IgD-negative memory B cell (primary cell): Measurements from ENCODE around the gene DYNLL2. TPM values are rescaled to one million over a fixed set of nuclear protein-coding genes. Genes with fewer than 3 reads are reported as not detected.
"Not testable (repeated sequence)": the region's sequence is repeated elsewhere in the genome, so short reads cannot be mapped to it uniquely, and the experiment has no call there.

Experiments used
- H3K27ac Mint-ChIP-seq, 3 donors: one replicate each; pipeline ENCODE4 v1.8.0; 2020 to 2022; ENCODE audit warnings: mild to moderate bottlenecking in 3 of 3, mixed read lengths in 3 of 3, moderate library complexity in 1 of 3
- H3K27me3 Mint-ChIP-seq: one replicate; pipeline ENCODE4 v1.8.0; 2021; ENCODE audit warnings: mixed read lengths
- H3K36me3 Mint-ChIP-seq: one replicate; pipeline ENCODE4 v1.8.0; 2020; ENCODE audit warnings: mild to moderate bottlenecking, mixed read lengths
- H3K4me1 Mint-ChIP-seq, 3 donors: one replicate each; pipeline ENCODE4 v1.8.0; 2020 to 2022; ENCODE audit warnings: mixed read lengths in 3 of 3, mild to moderate bottlenecking in 1 of 3
- H3K4me3 Mint-ChIP-seq, 4 donors: one replicate each; pipeline ENCODE4 v1.8.0; 2020 to 2022; ENCODE audit warnings: mild to moderate bottlenecking in 4 of 4, mixed read lengths in 4 of 4, moderate library complexity in 3 of 4
- H3K9me3 Mint-ChIP-seq, 3 donors: one replicate each; pipeline ENCODE4 v1.8.0; 2020 to 2021; ENCODE audit warnings: mixed read lengths in 3 of 3, mild to moderate bottlenecking in 1 of 3
- polyA plus RNA-seq: library from polyadenylated mRNA; unstranded; fragments of 300-500 nt; fragmentation: Illumina TruSeq; gene quantifications from one replicate; pipeline ENCODE4 v1.2.3, GENCODE V29; 2021

The DYNLL2 gene
- polyA plus RNA-seq, 1 donor from 2014 or later = 0.55 TPM

DNA sequence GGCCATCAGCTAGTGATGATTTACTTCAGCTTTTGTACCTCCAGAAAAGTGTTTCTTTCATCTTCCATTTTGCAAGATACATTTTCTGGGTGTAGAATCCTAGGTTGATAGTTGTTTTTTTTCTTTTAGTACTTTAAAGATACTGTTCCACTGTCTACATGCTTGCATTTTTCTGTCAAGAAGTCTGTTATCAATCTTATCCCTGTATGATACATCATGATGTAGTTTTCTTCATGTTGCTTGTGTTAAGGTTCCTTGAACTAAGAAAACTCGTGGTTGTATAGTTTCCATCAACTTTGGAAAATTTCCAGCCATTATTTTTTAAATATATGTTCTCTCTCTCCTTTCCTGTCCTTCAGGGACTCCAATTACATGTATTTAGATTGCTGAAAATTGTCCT, 24.1 kb downstream of the DYNLL2 start:
- peaks cover 1% of the 10 kb centered on the region for H3K27me3 Mint-ChIP-seq
- no peaks in the 10 kb centered on the region for H3K9me3 Mint-ChIP-seq
- no peaks in the 10 kb centered on the region for H3K4me1 Mint-ChIP-seq
- no peak overlapping the region for H3K4me3 Mint-ChIP-seq
- H3K36me3 Mint-ChIP-seq = no peaks in the 10 kb centered on the region
- H3K27ac Mint-ChIP-seq = no peak overlapping the region

DNA sequence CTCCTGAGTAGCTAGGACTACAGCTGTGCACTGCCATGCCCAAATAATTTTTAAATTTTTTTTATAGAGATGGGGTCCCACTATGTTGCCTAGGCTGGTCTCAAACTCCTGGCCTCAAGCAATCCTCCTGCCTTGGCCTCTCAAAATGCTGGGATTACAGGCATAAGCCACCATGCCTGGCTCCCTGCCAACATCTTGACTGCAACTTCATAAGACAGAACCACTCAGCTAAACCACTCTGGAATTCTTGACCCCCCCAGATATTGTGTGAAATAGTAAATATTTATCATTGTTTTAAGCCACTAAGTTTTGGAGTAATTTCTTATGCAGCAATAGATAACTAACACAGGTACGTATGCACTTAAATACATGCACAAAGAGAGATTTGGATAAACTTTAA, 26.0 kb downstream of the DYNLL2 start:
- Mint-ChIP-seq H3K27me3 (peaks cover 1% of the 10 kb centered on the region), H3K4me3 (no peak overlapping the region), H3K4me1 (peaks cover 0 to 4% (median 0%) of the 10 kb centered on the region in 3 donors), H3K36me3 (no peaks in the 10 kb centered on the region), H3K27ac (no peak overlapping the region), H3K9me3 (no peaks in the 10 kb centered on the region)

DNA sequence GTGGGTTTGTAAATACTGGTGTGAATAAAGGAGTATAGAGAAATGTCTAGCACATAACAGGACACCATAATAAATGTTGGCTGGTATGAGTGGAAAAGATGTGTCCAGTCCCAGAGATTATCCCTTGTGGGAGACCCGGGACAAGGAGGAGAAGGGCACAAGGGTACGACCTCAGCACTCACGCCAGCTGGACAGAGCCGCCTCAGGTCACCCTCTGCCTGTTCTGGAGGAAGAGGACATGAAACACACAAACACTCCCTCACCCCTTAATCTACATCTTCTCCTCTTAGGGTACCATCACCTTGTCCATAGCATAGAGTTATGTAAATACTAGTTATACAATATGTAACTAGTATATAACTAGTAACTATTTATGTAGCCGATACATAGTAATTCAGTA, 26.8 kb downstream of the DYNLL2 start:
- Mint-ChIP-seq H3K4me3 (no peak overlapping the region), H3K36me3 (no peaks in the 10 kb centered on the region), H3K27me3 (peaks cover 6% of the 10 kb centered on the region), H3K9me3 (no peaks in the 10 kb centered on the region), H3K4me1 (peaks cover 0 to 4% (median 0%) of the 10 kb centered on the region in 3 donors), H3K27ac (no peak overlapping the region)

DNA sequence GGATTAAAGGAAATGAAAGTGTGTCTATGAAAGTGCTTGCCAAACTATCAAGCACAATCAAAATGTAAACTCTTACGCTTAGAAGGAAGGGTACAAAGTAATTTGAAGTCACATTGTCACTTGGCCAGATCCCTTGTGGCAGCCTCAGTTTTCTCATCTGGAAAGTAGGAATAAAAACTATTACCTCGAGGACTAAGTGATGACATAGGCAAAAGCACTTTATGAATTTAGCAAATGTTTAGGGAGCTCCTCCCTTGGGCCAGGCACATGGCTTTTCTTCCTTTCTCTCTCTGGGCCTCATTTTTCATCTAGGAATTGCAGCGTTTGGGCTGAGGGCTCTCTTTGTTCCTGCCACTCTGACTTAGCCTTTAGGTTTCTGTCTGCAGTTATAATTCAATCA, 28.5 kb downstream of the DYNLL2 start:
- peaks cover 12% of the 10 kb centered on the region for H3K27me3 Mint-ChIP-seq
- no peaks in the 10 kb centered on the region for H3K36me3 Mint-ChIP-seq
- H3K9me3 Mint-ChIP-seq = no peaks in the 10 kb centered on the region
- no peak overlapping the region for H3K27ac Mint-ChIP-seq
- H3K4me1 Mint-ChIP-seq = peaks cover 0 to 4% (median 0%) of the 10 kb centered on the region in 3 donors
- no peak overlapping the region for H3K4me3 Mint-ChIP-seq

DNA sequence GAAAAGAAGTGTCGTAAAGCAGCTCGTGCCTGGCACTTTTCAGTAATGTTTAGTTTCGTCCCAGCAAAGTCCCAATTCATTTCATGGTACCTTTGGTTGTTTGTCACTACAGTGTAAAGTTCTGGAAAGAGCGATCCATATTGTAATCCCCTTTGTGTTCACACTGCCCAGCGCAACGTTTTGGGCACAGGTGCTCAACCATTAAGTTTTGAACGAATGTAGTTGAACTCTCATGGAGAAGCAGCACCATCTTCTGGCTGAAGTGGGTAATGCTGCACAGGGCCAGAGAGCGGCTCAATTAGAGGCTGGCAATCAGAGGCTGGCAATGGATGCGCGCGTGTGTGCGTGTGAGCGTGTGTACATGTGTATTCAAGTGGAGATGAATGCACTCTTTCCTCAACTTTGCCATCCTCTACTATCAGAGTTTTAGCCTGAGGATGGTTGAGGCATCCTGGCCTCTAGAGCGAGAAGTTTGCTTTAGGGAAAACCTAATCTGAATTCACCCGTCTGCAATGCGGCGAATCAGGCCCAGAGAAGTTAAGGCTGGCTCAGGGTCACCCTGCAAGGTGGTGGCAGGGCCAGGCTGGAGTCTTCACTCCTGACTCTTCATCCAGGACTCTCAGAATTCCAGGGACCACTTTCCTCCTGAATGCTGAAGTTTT, 29.9 kb downstream of the DYNLL2 start:
- H3K9me3 Mint-ChIP-seq = no peaks in the 10 kb centered on the region
- no peaks in the 10 kb centered on the region for H3K36me3 Mint-ChIP-seq
- no peak overlapping the region for H3K4me3 Mint-ChIP-seq
- peaks cover 0 to 4% (median 0%) of the 10 kb centered on the region in 3 donors for H3K4me1 Mint-ChIP-seq
- H3K27me3 Mint-ChIP-seq = peaks cover 18% of the 10 kb centered on the region
- peak overlapping the region in 1 of 3 donors; percentile 39 for H3K27ac Mint-ChIP-seq

DNA sequence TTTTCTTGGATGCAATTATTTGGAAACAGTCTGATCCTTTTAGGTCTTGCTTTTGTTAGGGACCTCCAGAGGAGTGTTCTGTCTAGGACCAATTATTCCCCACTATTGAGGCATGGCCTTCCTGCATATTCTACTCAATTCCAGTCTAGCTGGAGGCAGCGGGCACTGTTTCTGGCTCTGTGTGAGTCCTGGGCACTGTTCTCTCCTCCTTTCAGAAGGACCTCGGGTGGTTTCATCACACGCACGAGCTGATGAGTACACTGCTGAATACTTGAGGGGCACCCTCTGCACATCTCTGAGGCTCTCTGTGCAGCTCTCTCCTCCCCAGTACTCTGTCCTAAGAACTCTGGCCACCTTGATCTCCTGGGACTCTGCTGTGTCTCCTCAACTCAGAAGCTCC, 30.7 kb downstream of the DYNLL2 start:
- Mint-ChIP-seq H3K27me3 (peaks cover 19% of the 10 kb centered on the region), H3K4me3 (no peak overlapping the region), H3K27ac (no peak overlapping the region)

DNA sequence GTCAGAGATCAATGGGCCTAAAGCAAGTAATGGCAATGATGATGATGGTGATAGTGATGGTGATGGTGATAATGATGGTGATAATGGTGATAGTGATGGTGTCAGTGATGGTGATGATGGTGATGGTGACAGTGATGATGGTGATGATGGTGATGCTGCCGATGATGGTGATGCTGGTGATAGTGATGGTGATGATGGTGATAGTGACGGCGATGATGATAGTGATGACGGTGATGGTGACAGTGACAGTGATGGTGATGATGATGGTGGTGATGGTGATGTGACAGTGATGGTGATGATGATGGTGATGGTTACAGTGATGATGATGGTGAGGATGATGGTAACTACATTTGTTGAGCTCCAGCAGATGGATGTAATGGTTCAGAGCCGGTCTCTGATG, 34.2 kb downstream of the DYNLL2 start:
- Mint-ChIP-seq H3K27me3 (peaks cover 25% of the 10 kb centered on the region), H3K27ac (no peak overlapping the region)

More for the DNA sequence above, 30.7 kb downstream of the DYNLL2 start:
- Mint-ChIP-seq H3K36me3 (no peaks in the 10 kb centered on the region), H3K4me1 (peaks cover 0 to 4% (median 0%) of the 10 kb centered on the region in 3 donors), H3K9me3 (no peaks in the 10 kb centered on the region)

DNA sequence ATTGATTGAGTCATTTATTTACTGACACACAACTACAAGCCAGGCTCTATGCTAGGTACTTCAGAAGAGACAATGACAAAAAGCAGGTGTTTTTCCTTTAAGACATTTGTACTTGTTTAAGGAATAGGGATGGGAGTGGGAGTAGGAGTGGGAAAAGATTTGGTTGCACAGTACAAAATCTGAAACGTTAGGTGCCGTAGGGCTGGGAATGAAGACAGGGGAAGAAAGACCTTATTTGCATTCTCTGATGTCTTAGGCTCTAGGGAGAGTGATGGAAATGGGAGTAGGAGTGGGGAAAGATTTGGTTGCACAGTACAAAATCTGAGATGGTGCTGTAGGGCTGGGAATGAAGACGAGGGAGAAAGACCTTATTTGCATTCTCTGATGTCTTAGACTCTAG, 36.3 kb downstream of the DYNLL2 start:
- no peaks in the 10 kb centered on the region for H3K9me3 Mint-ChIP-seq
- H3K36me3 Mint-ChIP-seq = no peaks in the 10 kb centered on the region

More for the DNA sequence above, 34.2 kb downstream of the DYNLL2 start:
- no peaks in the 10 kb centered on the region for H3K9me3 Mint-ChIP-seq
- H3K36me3 Mint-ChIP-seq = no peaks in the 10 kb centered on the region
- H3K4me3 Mint-ChIP-seq = no peak overlapping the region
- peaks cover 0 to 7% (median 0%) of the 10 kb centered on the region in 3 donors for H3K4me1 Mint-ChIP-seq

DNA sequence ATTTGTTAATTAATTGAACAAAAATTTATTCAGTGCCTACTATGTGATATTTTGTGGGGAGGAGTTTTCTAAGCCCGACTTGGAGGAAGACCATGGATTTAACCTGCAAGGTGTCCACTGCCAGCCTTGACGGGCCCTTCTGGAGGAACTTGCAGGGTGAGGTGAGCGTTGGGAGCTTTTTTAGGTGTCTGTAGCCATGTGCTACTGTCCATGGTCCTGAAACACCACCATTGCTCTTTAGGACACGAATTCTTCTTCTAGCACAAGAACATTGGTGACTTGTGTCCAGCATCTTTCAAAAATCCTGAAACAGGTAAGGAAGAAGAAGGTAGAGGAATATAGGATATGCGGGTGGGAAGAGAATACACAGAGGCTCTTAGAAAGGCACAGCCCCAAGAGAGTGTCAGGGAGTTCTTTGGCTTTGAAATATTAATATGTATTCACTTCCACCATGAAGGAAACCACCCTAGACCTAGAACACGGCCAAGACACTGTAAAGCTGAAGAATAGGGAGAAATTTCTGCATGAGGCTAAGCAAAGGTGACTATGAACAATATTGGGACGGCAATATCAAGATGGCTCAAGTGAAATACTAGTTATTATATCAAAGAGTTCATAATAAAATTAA, 37.1 kb downstream of the DYNLL2 start:
- H3K9me3 Mint-ChIP-seq = no peaks in the 10 kb centered on the region
- no peaks in the 10 kb centered on the region for H3K36me3 Mint-ChIP-seq
- peak overlapping the region in 1 of 3 donors; percentile 13 for H3K27ac Mint-ChIP-seq
- H3K27me3 Mint-ChIP-seq = peaks cover 19% of the 10 kb centered on the region
- H3K4me1 Mint-ChIP-seq = peaks cover 0 to 3% (median 0%) of the 10 kb centered on the region in 3 donors
- H3K4me3 Mint-ChIP-seq = no peak overlapping the region

More for the DNA sequence above, 36.3 kb downstream of the DYNLL2 start:
- no peak overlapping the region for H3K4me3 Mint-ChIP-seq
- H3K27ac Mint-ChIP-seq = no peak overlapping the region
- H3K27me3 Mint-ChIP-seq = peaks cover 25% of the 10 kb centered on the region
- peaks cover 0 to 3% (median 0%) of the 10 kb centered on the region in 3 donors for H3K4me1 Mint-ChIP-seq

DNA sequence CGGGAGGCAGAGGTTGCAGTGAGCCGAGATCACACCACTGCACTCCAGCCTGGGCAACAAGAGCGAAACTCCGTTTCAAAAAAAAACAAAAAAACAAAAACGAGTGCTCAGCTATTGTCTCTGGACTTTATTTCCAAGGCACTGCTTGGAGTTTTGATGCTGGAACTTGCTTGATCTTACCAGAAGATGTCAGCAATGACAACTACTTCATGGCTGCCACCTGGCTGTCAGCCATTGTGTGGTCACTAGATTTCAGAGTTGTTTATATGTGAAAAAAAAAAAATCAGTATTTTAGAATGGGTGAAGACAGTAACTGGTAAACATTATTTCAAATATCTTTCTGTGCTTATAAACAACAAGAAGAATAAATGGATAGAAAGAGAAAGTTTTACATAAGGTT, 38.7 kb downstream of the DYNLL2 start:
- no peaks in the 10 kb centered on the region for H3K36me3 Mint-ChIP-seq
- H3K4me3 Mint-ChIP-seq = no peak overlapping the region
- peaks cover 0 to 3% (median 0%) of the 10 kb centered on the region in 3 donors for H3K4me1 Mint-ChIP-seq
- no peak overlapping the region for H3K27ac Mint-ChIP-seq
- peaks cover 14% of the 10 kb centered on the region for H3K27me3 Mint-ChIP-seq
- H3K9me3 Mint-ChIP-seq = no peaks in the 10 kb centered on the region

DNA sequence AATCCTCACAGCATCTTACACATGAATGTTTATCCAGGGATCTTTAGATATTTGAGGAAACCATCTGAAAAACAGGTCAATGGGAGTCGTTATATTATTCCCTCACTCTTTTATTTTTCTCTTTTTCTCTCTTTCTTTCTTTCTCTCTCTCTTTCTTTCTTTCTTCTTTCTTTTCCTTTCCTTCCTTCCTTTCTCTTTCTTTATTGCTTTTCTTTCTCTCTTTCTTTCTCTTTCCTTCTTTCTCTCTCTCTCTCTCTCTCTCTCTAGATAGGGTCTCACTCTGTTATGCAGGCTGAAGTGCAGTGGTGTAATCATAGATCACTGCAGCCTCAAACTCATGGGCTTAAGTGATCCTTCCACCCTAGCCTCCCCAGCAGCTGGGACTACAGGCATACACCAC, 44.6 kb downstream of the DYNLL2 start:
- no peaks in the 10 kb centered on the region for H3K4me1 Mint-ChIP-seq
- H3K27me3 Mint-ChIP-seq = peaks cover 22% of the 10 kb centered on the region
- H3K9me3 Mint-ChIP-seq = peaks cover 0 to 4% (median 0%) of the 10 kb centered on the region in 3 donors
- H3K36me3 Mint-ChIP-seq = peaks cover 3% of the 10 kb centered on the region
- H3K27ac Mint-ChIP-seq = no peak overlapping the region
- H3K4me3 Mint-ChIP-seq = no peak overlapping the region

DNA sequence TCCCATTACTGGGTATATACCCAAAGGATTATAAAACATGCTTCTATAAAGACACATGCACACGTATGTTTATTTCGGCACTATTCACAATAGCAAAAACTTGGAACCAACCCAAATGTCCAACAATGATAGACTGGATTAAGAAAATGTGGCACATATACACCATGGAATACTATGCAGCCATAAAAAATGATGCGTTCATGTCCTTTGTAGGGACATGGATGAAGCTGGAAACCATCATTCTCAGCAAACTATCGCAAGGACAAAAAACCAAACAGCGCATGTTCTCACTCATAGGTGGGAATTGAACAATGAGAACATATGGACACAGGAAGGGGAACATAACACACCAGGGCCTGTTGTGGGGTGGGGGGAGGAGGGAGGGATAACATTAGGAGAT, 49.5 kb downstream of the DYNLL2 start:
- peaks cover 30% of the 10 kb centered on the region for H3K27me3 Mint-ChIP-seq
- peaks cover 5 to 14% (median 10%) of the 10 kb centered on the region in 3 donors for H3K9me3 Mint-ChIP-seq
- not testable (repeated sequence) for H3K4me1 Mint-ChIP-seq, H3K36me3 Mint-ChIP-seq, H3K4me3 Mint-ChIP-seq, H3K27ac Mint-ChIP-seq

DNA sequence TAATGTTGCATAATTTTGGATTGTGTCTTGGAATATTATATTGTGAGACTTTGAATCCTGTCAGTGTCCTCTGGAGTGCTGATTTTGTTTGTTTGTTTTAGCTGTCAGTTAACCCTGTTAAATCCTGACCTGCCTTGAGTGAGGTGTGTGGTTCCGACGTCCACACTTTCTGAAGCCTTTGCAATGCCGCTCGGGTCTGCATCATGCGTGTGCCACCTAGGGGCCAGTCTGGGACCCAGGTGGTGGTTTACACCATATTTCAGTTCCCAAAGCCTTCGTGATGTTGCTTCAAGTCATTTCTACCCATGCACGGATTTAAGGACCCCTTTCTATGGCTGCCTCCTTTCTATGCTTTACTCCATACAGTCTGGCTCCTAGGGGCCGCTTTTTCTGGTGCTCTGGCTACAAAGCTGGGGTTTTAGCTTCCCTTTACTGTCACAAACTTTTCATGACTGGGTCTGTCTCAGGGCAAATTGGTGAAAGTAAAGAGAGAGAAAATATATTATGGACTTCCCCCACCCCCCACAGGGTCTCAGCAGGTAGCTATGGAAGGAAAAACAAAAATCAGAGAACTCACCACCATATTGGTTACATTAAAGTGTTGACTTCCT, 53.6 kb downstream of the DYNLL2 start:
- H3K36me3 Mint-ChIP-seq = no peaks in the 10 kb centered on the region
- peak overlapping the region in 1 of 4 donors; percentile 39 for H3K4me3 Mint-ChIP-seq
- H3K4me1 Mint-ChIP-seq = peaks cover 0 to 2% (median 0%) of the 10 kb centered on the region in 3 donors
- H3K9me3 Mint-ChIP-seq = peaks cover 5 to 14% (median 10%) of the 10 kb centered on the region in 3 donors
- H3K27me3 Mint-ChIP-seq = peaks cover 19% of the 10 kb centered on the region
- no peak overlapping the region for H3K27ac Mint-ChIP-seq

DNA sequence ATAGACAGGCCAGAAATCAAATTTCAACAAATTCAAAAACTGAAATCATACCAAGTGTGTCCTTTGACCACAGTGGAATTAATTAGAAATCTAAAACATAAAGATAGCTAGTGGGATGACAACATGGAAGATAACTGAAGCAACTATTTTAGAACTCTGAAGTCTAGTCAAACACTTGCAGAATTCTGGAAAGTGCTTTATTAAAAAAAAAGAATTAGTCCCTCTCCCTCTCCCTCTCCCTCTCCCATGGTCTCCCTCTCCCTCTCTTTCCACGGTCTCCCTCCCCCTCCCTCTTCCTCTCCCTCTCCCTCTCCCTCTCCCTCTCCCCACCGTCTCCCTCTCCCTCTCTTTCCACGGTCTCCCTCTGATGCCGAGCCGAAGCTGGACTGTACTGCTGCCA, 58.3 kb downstream of the DYNLL2 start:
- Mint-ChIP-seq H3K4me1 (no peaks in the 10 kb centered on the region), H3K27ac (no peak overlapping the region), H3K36me3 (peaks cover 3% of the 10 kb centered on the region), H3K27me3 (peaks cover 18% of the 10 kb centered on the region), H3K4me3 (no peak overlapping the region), H3K9me3 (peaks cover 13 to 25% (median 17%) of the 10 kb centered on the region in 3 donors)

DNA sequence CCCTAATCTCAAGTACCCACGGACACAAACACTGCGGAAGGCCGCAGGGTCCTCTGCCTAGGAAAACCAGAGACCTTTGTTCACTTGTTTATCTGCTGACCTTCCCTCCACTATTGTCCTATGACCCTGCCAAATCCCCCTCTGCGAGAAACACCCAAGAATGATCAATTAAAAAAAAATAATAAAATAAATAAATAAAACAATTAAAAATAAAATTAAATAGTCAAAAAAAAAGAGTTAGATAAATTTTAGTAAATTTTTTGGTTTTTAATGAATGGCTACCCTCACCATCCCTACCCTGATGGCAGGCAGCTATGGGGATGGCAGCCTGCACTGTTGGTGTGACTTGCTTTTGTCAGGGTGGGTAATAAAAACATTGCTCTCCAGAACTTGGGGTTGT, 60.1 kb downstream of the DYNLL2 start:
- H3K4me3 Mint-ChIP-seq, H3K27ac Mint-ChIP-seq, H3K4me1 Mint-ChIP-seq, H3K36me3 Mint-ChIP-seq: not testable (repeated sequence)
- Mint-ChIP-seq H3K9me3 (peaks cover 12 to 27% (median 14%) of the 10 kb centered on the region in 3 donors), H3K27me3 (peaks cover 19% of the 10 kb centered on the region)
